ENCODE data around the gene SP100.
"Not testable (repeated sequence)": the region's sequence is repeated elsewhere in the genome, so short reads cannot be mapped to it uniquely, and the experiment has no call there.

SP100 gene

GRCh38 chr2:230434677-230435324 is 18.8 kb downstream of the SP100 start:
- DNase-seq: no peak
- TF ChIP-seq POLR2A (IDR thresholded peaks at IDR 0.05; ENCODE audit: low read length): no peak
- no peak for TF ChIP-seq GATA1 (IDR thresholded peaks at IDR 0.05; ENCODE audit: low read depth, low read length)

- DNase-seq: no peak
- no peak for TF ChIP-seq GATA1 (IDR thresholded peaks at IDR 0.05; ENCODE audit: low read depth, low read length)
- TF ChIP-seq POLR2A (IDR thresholded peaks at IDR 0.05; ENCODE audit: low read length): no peak
These were observed 19.4 kb downstream of the SP100 start for GRCh38 chr2:230435431-230435830.

- DNase-seq: not testable (repeated sequence)
These were observed 23.1 kb downstream of the SP100 start for GRCh38 chr2:230439121-230439520.

GRCh38 chr2:230439590-230439989 is 23.6 kb downstream of the SP100 start:
- DNase-seq: peak in 1 of 2 experiments; percentile 8
- no peak for TF ChIP-seq GATA1 (IDR thresholded peaks at IDR 0.05; ENCODE audit: low read depth, low read length)
- TF ChIP-seq POLR2A (IDR thresholded peaks at IDR 0.05; ENCODE audit: low read length): no peak

GRCh38 chr2:230441227-230441897 is 25.4 kb downstream of the SP100 start:
- DNase-seq: peak; percentile 8 to 16
- peak; percentile 45 for TF ChIP-seq POLR2A (IDR thresholded peaks at IDR 0.05; ENCODE audit: low read length)
- TF ChIP-seq GATA1 (IDR thresholded peaks at IDR 0.05; ENCODE audit: low read depth, low read length): no peak

- no peak for TF ChIP-seq GATA1 (IDR thresholded peaks at IDR 0.05; ENCODE audit: low read depth, low read length)
- TF ChIP-seq POLR2A (IDR thresholded peaks at IDR 0.05; ENCODE audit: low read length): no peak
- DNase-seq: no peak
These were observed 27.5 kb downstream of the SP100 start for GRCh38 chr2:230443541-230443940.

- no peak for DNase-seq
- no peak for TF ChIP-seq GATA1 (IDR thresholded peaks at IDR 0.05; ENCODE audit: low read depth, low read length)
- TF ChIP-seq POLR2A (IDR thresholded peaks at IDR 0.05; ENCODE audit: low read length): no peak
These were observed 28.8 kb downstream of the SP100 start for GRCh38 chr2:230444832-230445231.

- no peak for TF ChIP-seq GATA1 (IDR thresholded peaks at IDR 0.05; ENCODE audit: low read depth, low read length)
- no peak for TF ChIP-seq POLR2A (IDR thresholded peaks at IDR 0.05; ENCODE audit: low read length)
- no peak for DNase-seq
These were observed 31.0 kb downstream of the SP100 start for GRCh38 chr2:230447036-230447435.

GRCh38 chr2:230447455-230448451 is 31.8 kb downstream of the SP100 start:
- no peak for DNase-seq
- TF ChIP-seq GATA1 (IDR thresholded peaks at IDR 0.05; ENCODE audit: low read depth, low read length) (no peak), POLR2A (IDR thresholded peaks at IDR 0.05; ENCODE audit: low read length) (no peak)

- no peak for TF ChIP-seq POLR2A (IDR thresholded peaks at IDR 0.05; ENCODE audit: low read length)
- TF ChIP-seq GATA1 (IDR thresholded peaks at IDR 0.05; ENCODE audit: low read depth, low read length): no peak
- DNase-seq: no peak
These were observed 34.0 kb downstream of the SP100 start for GRCh38 chr2:230449901-230450467.

- DNase-seq: no peak
- TF ChIP-seq GATA1 (IDR thresholded peaks at IDR 0.05; ENCODE audit: low read depth, low read length) (no peak), POLR2A (IDR thresholded peaks at IDR 0.05; ENCODE audit: low read length) (no peak)
These were observed 37.0 kb downstream of the SP100 start for GRCh38 chr2:230453006-230453405.

- DNase-seq: no peak
- TF ChIP-seq GATA1 (IDR thresholded peaks at IDR 0.05; ENCODE audit: low read depth, low read length): no peak
- no peak for TF ChIP-seq POLR2A (IDR thresholded peaks at IDR 0.05; ENCODE audit: low read length)
These were observed 39.1 kb downstream of the SP100 start for GRCh38 chr2:230455005-230455684.

GRCh38 chr2:230457073-230457768 is 41.2 kb downstream of the SP100 start:
- TF ChIP-seq GATA1 (IDR thresholded peaks at IDR 0.05; ENCODE audit: low read depth, low read length) (no peak), POLR2A (IDR thresholded peaks at IDR 0.05; ENCODE audit: low read length) (no peak)
- no peak for DNase-seq
